Measurements from ENCODE around the gene RYR2. TPM values are rescaled to one million over a fixed set of nuclear protein-coding genes. Genes with fewer than 3 reads are reported as not detected.

RYR2 gene
- total RNA-seq, 1 experiment from 2014 or later = 3.4 TPM

- H3K4me3 Mint-ChIP-seq = no peak overlapping the region
- no peak overlapping the region for H4K8ac ChIP-seq (replicated peaks; ENCODE audit: insufficient read length, low read depth, low read length)
Observed at GRCh38 chr1:237000191-237000590, 41.8 kb upstream of the RYR2 start.

More at GRCh38 chr1:237000191-237000590, 41.8 kb upstream of the RYR2 start:
- Mint-ChIP-seq H3K9me3 (no peaks in the 10 kb centered on the region; a peak in 1 of 5 replicates), H3K36me3 (ENCODE audit: insufficient read depth in 1 of 3, low read depth in 3 of 3) (no peaks in the 10 kb centered on the region), H3K27me3 (ENCODE audit: low read depth) (peaks cover 4% of the 10 kb centered on the region; the same call in 1 of the 2 replicates), H3K27ac (no peak overlapping the region), H3K4me1 (peaks cover 17 to 22% of the 10 kb centered on the region in 2 experiments)
- Histone ChIP-seq H2BK12ac (ENCODE audit: insufficient read length, low read depth, low read length) (no peak overlapping the region), H3K4me1 (ENCODE audit: insufficient read depth, low read length) (peaks cover 5% of the 10 kb centered on the region; the same call in 1 of the 2 replicates), H3K14ac (ENCODE audit: insufficient read depth, low read length) (no peak overlapping the region), H3K23me2 (ENCODE audit: insufficient read length, low read depth, low read length, poor library complexity, severe bottlenecking) (no peaks in the 10 kb centered on the region), H3K4ac (ENCODE audit: low read depth, low read length) (no peak overlapping the region), H3K56ac (ENCODE audit: insufficient read length, low read depth, low read length) (no peak overlapping the region), H4K20me1 (ENCODE audit: control insufficient read depth, insufficient read depth, insufficient read length) (no peaks in the 10 kb centered on the region), H2BK20ac (ENCODE audit: low read depth, low read length, poor library complexity, severe bottlenecking) (no peak overlapping the region), H2BK15ac (ENCODE audit: low read depth, low read length) (no peak overlapping the region), H3K4me2 (ENCODE audit: insufficient read depth, insufficient read length, low read length) (no peak overlapping the region), H2AK5ac (ENCODE audit: insufficient read length, low read length) (no peak overlapping the region), H3K9me3 (ENCODE audit: control insufficient read depth, low read depth, low read length) (no peaks in the 10 kb centered on the region), H2BK120ac (ENCODE audit: low read depth, low read length, poor library complexity, severe bottlenecking) (no peak overlapping the region), H3K79me2 (ENCODE audit: insufficient read depth, low read length) (no peaks in the 10 kb centered on the region), H2AFZ (ENCODE audit: low read length) (no peak overlapping the region), H3K27me3 (ENCODE audit: insufficient read depth, low read length) (no peaks in the 10 kb centered on the region), H3K27ac (ENCODE audit: insufficient read length, low read depth, low read length) (no peak overlapping the region), H3K9ac (ENCODE audit: extremely low read depth, insufficient read length, low read length) (no peak overlapping the region), H3K23ac (ENCODE audit: insufficient read length, low read depth, low read length) (no peak overlapping the region), H3K18ac (ENCODE audit: insufficient read length, low read depth, low read length) (no peak overlapping the region), H3K79me1 (ENCODE audit: insufficient read depth, low read depth, low read length, poor library complexity, severe bottlenecking) (no peaks in the 10 kb centered on the region), H2BK5ac (ENCODE audit: insufficient read length, low read length) (no peak overlapping the region), H4K91ac (ENCODE audit: insufficient read length, low read depth, low read length) (no peak overlapping the region), H3T11ph (ENCODE audit: low read length) (no peak overlapping the region), H4K5ac (ENCODE audit: insufficient read length, low read depth, low read length) (no peak overlapping the region)
- no peak for TF ChIP-seq CTCF (conservative IDR thresholded peaks at IDR 0.05)
- no peak for DNase-seq
- WGBS (ENCODE audit: extremely low coverage, insufficient read length, low lambda C conversion rate) = no CpG with 5 or more reads among the region's 4 CpGs
